ENCODE measurements around the gene YOD1. TPM values are rescaled to one million over a fixed set of nuclear protein-coding genes. Genes with fewer than 3 reads are reported as not detected.

YOD1 gene
- total and polyA plus RNA-seq, 8 donors, result 7.3 to 15.0 (median 13.0) TPM

DNA sequence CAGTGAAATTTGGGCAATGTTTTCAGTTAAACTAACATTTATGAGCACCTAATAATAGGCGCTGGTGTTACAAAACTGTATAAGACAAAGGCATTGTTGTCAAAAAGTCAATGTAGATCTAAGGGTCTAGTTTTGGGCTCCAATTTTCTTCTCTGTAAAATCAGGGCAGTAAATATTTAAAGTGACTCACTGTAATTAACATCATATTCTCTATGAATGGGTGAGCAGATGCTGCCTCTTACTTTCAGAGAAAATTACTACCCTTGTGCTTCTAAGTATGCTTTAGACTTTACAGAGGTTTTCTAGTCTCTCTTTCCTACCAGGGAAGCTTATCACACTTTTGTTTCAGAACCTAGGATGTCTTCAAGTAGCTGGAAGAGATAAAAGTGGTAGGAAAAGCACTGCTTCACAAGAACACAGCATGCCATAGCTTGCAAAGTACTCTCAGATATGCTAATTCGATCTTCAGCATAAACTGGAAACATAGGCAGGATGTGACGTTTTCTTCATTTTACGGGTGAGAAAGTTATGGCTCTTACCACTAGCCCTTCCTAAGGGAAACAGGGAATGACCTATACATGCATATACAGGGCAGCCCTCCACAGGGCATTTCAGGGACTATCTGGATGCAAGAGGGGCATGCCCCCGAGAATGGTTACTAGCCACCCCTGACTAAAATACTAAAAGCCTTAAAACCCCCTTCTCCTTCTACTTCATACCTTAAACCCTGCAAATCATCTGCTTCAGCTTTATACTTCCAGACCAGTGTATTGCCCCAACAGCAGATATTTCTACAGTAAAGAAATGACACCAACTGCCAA lies 21.1 kb downstream of the YOD1 start:
- H3K27ac ChIP-seq, result peak overlapping the region; percentile 73 to 85
- H3K36me3 ChIP-seq, result no peaks in the 10 kb centered on the region
- DNase-seq (no peak), ATAC-seq (peak; percentile 5)
- intact Hi-C loops (cut with DNase I), result no loop called here
- TF ChIP-seq, protein P1, sequence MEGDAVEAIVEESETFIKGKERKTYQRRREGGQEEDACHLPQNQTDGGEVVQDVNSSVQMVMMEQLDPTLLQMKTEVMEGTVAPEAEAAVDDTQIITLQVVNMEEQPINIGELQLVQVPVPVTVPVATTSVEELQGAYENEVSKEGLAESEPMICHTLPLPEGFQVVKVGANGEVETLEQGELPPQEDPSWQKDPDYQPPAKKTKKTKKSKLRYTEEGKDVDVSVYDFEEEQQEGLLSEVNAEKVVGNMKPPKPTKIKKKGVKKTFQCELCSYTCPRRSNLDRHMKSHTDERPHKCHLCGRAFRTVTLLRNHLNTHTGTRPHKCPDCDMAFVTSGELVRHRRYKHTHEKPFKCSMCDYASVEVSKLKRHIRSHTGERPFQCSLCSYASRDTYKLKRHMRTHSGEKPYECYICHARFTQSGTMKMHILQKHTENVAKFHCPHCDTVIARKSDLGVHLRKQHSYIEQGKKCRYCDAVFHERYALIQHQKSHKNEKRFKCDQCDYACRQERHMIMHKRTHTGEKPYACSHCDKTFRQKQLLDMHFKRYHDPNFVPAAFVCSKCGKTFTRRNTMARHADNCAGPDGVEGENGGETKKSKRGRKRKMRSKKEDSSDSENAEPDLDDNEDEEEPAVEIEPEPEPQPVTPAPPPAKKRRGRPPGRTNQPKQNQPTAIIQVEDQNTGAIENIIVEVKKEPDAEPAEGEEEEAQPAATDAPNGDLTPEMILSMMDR (IDR thresholded peaks at IDR 0.05), result no peak
- H3K27me3 ChIP-seq, result peaks cover 0 to 24% of the 10 kb centered on the region in 2 donors
- no peaks in the 10 kb centered on the region for H3K9me3 ChIP-seq
- H3K4me1 ChIP-seq, result peaks cover 3 to 10% of the 10 kb centered on the region in 2 donors
- H3K4me3 ChIP-seq, result peak overlapping the region; percentile 28 to 40

DNA sequence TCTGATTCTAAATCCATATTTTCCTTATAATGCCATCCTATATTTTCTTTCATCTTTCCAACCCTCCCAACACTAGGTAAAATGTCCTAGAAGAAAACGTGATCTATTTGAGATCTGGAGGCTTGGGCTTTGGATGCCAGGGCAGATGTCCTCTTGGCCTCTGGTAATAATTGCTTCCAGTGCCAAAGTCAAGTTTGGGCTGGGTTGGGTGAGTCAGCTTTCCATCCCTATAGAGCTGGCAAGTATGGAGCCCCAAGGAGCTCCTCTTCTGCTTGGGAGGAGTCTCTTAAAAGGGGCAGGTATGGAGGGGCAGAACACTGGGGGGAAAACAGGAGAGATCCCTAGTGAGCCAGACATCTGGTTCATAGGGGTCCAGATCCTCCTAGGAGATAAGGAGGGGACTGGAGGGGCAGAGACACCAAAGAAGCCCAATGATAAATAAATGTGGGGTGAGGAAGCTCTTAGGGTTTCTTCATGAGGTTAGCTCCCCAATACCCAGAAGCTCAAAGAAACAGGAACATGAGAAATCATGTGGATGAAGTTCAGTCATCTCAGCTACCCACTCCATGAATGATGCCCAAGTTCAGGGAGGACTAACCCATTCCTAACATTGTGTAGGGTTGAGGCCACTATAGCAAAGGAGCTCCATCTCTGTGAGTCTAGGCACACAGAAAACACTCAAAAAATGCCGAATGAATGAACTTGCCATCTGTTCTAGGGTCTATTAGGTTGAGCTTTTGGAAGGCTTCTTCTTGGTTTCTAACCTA lies 21.9 kb downstream of the YOD1 start:
- H3K9me3 ChIP-seq, result no peaks in the 10 kb centered on the region
- TF ChIP-seq, protein P1 (IDR thresholded peaks at IDR 0.05), result no peak
- ATAC-seq (no peak), DNase-seq (no peak)
- peaks cover 8 to 17% of the 10 kb centered on the region in 2 donors for H3K4me1 ChIP-seq
- H3K4me3 ChIP-seq, result peak overlapping the region; percentile 28 to 40
- peaks cover 0 to under 1% of the 10 kb centered on the region in 2 donors for H3K36me3 ChIP-seq
- intact Hi-C loops (cut with DNase I), result no loop called here
- peaks cover 0 to 24% of the 10 kb centered on the region in 2 donors for H3K27me3 ChIP-seq
- peak overlapping the region; percentile 73 to 85 for H3K27ac ChIP-seq

DNA sequence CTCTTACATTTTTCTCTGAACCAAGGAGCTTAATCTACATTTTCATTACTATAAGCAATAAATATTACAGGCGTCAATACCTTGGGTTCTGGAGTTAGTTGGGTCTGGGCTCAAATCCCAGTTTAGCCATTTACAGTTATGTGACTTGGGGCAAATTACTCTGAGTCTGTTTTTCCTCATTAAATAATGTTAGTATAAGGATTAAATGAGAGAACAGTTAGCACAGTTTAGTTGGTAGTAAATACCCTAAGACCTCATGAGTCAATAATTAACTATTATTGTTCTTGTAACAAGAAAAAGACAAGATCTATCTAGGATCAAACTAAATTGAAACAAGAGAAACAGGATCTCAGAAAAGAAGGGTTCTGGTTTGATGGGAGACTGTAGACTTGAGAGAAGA lies 23.1 kb downstream of the YOD1 start:
- peaks cover 0 to 6% of the 10 kb centered on the region in 2 donors for H3K36me3 ChIP-seq
- H3K4me1 ChIP-seq, result peaks cover 12 to 26% of the 10 kb centered on the region in 2 donors
- peak overlapping the region; percentile 16 to 40 for H3K4me3 ChIP-seq
- DNase-seq (no peak), ATAC-seq (no peak)
- TF ChIP-seq, protein P1 (IDR thresholded peaks at IDR 0.05), result no peak
- H3K9me3 ChIP-seq, result no peaks in the 10 kb centered on the region
- H3K27ac ChIP-seq, result peak overlapping the region; percentile 73 to 85
- H3K27me3 ChIP-seq, result peaks cover 0 to 21% of the 10 kb centered on the region in 2 donors
- intact Hi-C loops (cut with DNase I), result no loop called here

DNA sequence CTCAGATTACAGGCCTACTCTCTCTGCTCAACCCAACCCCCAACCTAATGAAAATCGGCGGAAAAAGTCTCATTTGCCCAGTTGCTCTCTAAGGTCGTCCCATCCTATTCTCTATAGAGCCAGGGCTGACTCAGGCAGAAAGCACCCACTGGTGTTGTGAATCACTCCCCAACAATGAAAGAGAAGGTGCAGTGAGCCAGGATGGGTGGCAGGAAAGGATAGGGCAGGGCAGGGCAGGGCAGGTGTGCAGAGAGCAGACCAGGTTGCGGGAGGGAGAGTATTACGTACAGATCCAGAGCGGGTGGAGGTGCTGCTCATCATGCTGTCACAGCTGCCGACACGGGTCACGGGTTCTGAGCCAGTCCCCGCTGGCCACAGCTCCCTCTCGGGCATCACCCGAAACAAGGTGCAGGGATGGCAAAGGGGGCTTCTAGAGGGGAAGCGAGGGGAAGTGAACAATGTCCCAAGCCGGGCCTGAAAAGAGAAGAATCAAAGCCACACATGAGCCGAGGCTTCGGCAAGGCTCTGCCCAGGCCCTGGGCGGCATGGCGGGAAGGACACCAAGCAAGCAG lies 23.7 kb downstream of the YOD1 start:
- ATAC-seq, result peak; percentile 25
- intact Hi-C loops (cut with DNase I), result no loop called here
- TF ChIP-seq, protein P1 (IDR thresholded peaks at IDR 0.05), result no peak
- peak in 2 of 4 donors; percentile 52 to 83 for DNase-seq
- peaks cover 0 to 15% of the 10 kb centered on the region in 2 donors for H3K27me3 ChIP-seq
- peak overlapping the region; percentile 16 to 40 for H3K4me3 ChIP-seq
- peak overlapping the region; percentile 73 to 85 for H3K27ac ChIP-seq
- peaks cover 0 to 12% of the 10 kb centered on the region in 2 donors for H3K36me3 ChIP-seq
- H3K9me3 ChIP-seq, result no peaks in the 10 kb centered on the region
- H3K4me1 ChIP-seq, result peaks cover 12 to 32% of the 10 kb centered on the region in 2 donors
